Measurements from ENCODE around the gene CARTPT.

GRCh38 chr5:71699751-71700150 lies 19.3 kb upstream of the CARTPT start:
- TF ChIP-seq EZH2 (IDR thresholded peaks at IDR 0.05) (no peak), CTCF (IDR thresholded peaks at IDR 0.05 in 2 of 3, conservative IDR thresholded peaks at IDR 0.05 in 1 of 3; ENCODE audit: borderline replicate concordance in 1 of 3, insufficient read depth in 1 of 3, low read depth in 2 of 3, low read length in 2 of 3) (no peak), EZH2phosphoT487 (IDR thresholded peaks at IDR 0.05; ENCODE audit: borderline replicate concordance) (no peak), POLR2A (IDR thresholded peaks at IDR 0.05; ENCODE audit: borderline replicate concordance, extremely low read depth, insufficient read depth, insufficient read length) (no peak), POLR2AphosphoS5 (IDR thresholded peaks at IDR 0.05; ENCODE audit: low read depth, low read length) (no peak), JUND (IDR thresholded peaks at IDR 0.05) (no peak), YY1 (IDR thresholded peaks at IDR 0.05; ENCODE audit: extremely low read depth, insufficient replicate concordance, low read depth, low read length) (no peak), TCF7L2 (IDR thresholded peaks at IDR 0.05; ENCODE audit: borderline replicate concordance, extremely low read depth, insufficient read depth, insufficient read length) (no peak)
- TF ChIP-seq, protein P1, sequence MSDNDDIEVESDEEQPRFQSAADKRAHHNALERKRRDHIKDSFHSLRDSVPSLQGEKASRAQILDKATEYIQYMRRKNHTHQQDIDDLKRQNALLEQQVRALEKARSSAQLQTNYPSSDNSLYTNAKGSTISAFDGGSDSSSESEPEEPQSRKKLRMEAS (IDR thresholded peaks at IDR 0.05), result no peak
- TF ChIP-seq, protein P2, sequence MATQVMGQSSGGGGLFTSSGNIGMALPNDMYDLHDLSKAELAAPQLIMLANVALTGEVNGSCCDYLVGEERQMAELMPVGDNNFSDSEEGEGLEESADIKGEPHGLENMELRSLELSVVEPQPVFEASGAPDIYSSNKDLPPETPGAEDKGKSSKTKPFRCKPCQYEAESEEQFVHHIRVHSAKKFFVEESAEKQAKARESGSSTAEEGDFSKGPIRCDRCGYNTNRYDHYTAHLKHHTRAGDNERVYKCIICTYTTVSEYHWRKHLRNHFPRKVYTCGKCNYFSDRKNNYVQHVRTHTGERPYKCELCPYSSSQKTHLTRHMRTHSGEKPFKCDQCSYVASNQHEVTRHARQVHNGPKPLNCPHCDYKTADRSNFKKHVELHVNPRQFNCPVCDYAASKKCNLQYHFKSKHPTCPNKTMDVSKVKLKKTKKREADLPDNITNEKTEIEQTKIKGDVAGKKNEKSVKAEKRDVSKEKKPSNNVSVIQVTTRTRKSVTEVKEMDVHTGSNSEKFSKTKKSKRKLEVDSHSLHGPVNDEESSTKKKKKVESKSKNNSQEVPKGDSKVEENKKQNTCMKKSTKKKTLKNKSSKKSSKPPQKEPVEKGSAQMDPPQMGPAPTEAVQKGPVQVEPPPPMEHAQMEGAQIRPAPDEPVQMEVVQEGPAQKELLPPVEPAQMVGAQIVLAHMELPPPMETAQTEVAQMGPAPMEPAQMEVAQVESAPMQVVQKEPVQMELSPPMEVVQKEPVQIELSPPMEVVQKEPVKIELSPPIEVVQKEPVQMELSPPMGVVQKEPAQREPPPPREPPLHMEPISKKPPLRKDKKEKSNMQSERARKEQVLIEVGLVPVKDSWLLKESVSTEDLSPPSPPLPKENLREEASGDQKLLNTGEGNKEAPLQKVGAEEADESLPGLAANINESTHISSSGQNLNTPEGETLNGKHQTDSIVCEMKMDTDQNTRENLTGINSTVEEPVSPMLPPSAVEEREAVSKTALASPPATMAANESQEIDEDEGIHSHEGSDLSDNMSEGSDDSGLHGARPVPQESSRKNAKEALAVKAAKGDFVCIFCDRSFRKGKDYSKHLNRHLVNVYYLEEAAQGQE (IDR thresholded peaks at IDR 0.05; ENCODE audit: low read depth), result no peak

All from HCT116 (cell line).